HepG2 (cell line): ENCODE measurements around the gene PROC. TPM values are rescaled to one million over a fixed set of nuclear protein-coding genes. Genes with fewer than 3 reads are reported as not detected.

Experiments
- ARNT ChIP-seq: fragments of 450-650 bp; IDR thresholded peaks from 2 replicates; pipeline ENCODE4 v1.6.1; 2017
- CCAR2 ChIP-seq: fragments of 200-400 bp; formaldehyde crosslinking; optimal IDR thresholded peaks from 2 replicates; pipeline ENCODE3; 2018; ENCODE audit warnings: low read depth, mild to moderate bottlenecking, low read length, moderate library complexity
- CCDC6 ChIP-seq: sonication (generic); formaldehyde crosslinking; IDR thresholded peaks from 2 replicates; pipeline ENCODE4 v1.8.1; 2022; ENCODE audit warnings: mild to moderate bottlenecking, missing genetic modification reagents, moderate library complexity
- GFI1 ChIP-seq: sonication (generic); formaldehyde crosslinking; IDR thresholded peaks from 2 replicates; pipeline ENCODE4 v1.5.0; 2020; ENCODE audit warnings: missing genetic modification reagents, mild to moderate bottlenecking, borderline replicate concordance
- GTF2F1 ChIP-seq: fragments of 150-350 bp; IDR thresholded peaks from 2 replicates; pipeline ENCODE4 v1.6.1; 2014; ENCODE audit warnings: low read length
- MZF1 ChIP-seq: sonication (generic); formaldehyde crosslinking; IDR thresholded peaks from 2 replicates; pipeline ENCODE4 v1.8.1; 2023; ENCODE audit warnings: mild to moderate bottlenecking, missing genetic modification reagents, borderline replicate concordance
- NAIF1 ChIP-seq: sonication (generic); formaldehyde crosslinking; IDR thresholded peaks from 2 replicates; pipeline ENCODE4 v1.5.0; 2020; ENCODE audit warnings: mild to moderate bottlenecking, missing genetic modification reagents, borderline replicate concordance
- PPARG ChIP-seq: conservative IDR thresholded peaks from 2 replicates; pipeline ENCODE4 v1.6.1; 2016; ENCODE audit warnings: missing biosample characterization, missing genetic modification reagents
- PRPF4 ChIP-seq: fragments of 200-400 bp; formaldehyde crosslinking; IDR thresholded peaks from 2 replicates; pipeline ENCODE4 v1.6.1; 2016; ENCODE audit warnings: low read length, low read depth; ENCODE audit not compliant: poor library complexity, severe bottlenecking
- RFXAP ChIP-seq: sonication (generic); formaldehyde crosslinking; IDR thresholded peaks from 2 replicates; pipeline ENCODE4 v1.4.0; 2020; ENCODE audit warnings: missing genetic modification reagents, borderline replicate concordance
- ZBTB34 ChIP-seq: sonication (generic); formaldehyde crosslinking; IDR thresholded peaks from 2 replicates; pipeline ENCODE4 v1.8.0; 2022; ENCODE audit warnings: mild to moderate bottlenecking, missing genetic modification reagents
- ZBTB38 ChIP-seq: sonication (generic); formaldehyde crosslinking; IDR thresholded peaks from 2 replicates; pipeline ENCODE4 v1.5.1; 2020; ENCODE audit warnings: mild to moderate bottlenecking, missing genetic modification reagents
- ZNF124 ChIP-seq: sonication (generic); formaldehyde crosslinking; IDR thresholded peaks from 2 replicates; pipeline ENCODE4 v1.4.0; 2020; ENCODE audit warnings: missing genetic modification reagents
- ZNF142 ChIP-seq: sonication (generic); formaldehyde crosslinking; IDR thresholded peaks from 2 replicates; pipeline ENCODE4 v1.4.0; 2020; ENCODE audit warnings: missing genetic modification reagents
- ZNF207 ChIP-seq: fragments of 450-650 bp; IDR thresholded peaks from 2 replicates; pipeline ENCODE4 v1.6.1; 2016; ENCODE audit warnings: antibody characterized with exemption, borderline replicate concordance
- ZNF292 ChIP-seq: sonication (generic); formaldehyde crosslinking; IDR thresholded peaks from 2 replicates; pipeline ENCODE4 v1.8.1; 2022; ENCODE audit warnings: mild to moderate bottlenecking, low read depth, missing genetic modification reagents, borderline replicate concordance
- ZNF432 ChIP-seq: sonication (generic); formaldehyde crosslinking; IDR thresholded peaks from 2 replicates; pipeline ENCODE4 v1.5.0; 2020; ENCODE audit warnings: missing genetic modification reagents, mild to moderate bottlenecking, borderline replicate concordance
- ZNF546 ChIP-seq: sonication (generic); formaldehyde crosslinking; conservative IDR thresholded peaks from 2 replicates; pipeline ENCODE4 v1.8.1; 2023; ENCODE audit warnings: mild to moderate bottlenecking, missing genetic modification reagents
- ZNF790 ChIP-seq: sonication (generic); formaldehyde crosslinking; IDR thresholded peaks from 2 replicates; pipeline ENCODE4 v1.8.0; 2022; ENCODE audit warnings: missing genetic modification reagents, mild to moderate bottlenecking, borderline replicate concordance
- ZSCAN22 ChIP-seq: sonication (generic); formaldehyde crosslinking; IDR thresholded peaks from 2 replicates; pipeline ENCODE4 v1.4.0; 2020; ENCODE audit warnings: mild to moderate bottlenecking, missing genetic modification reagents
- polyA plus RNA-seq, 8 experiments: library from polyadenylated mRNA; depleted of rRNA in 3 of 8; stranded (reverse) in 7 of 8; unstranded in 1 of 8; fragments of >200 nt; fragmentation: Illumina TruSeq in 4 of 8; extraction: Trizol in 4 of 8; gene quantifications; 2 replicates each; pipeline versions ENCODE4 v1.2.1 to v1.2.3, GENCODE V29; 2011 to 2016; ENCODE audit warnings: low read depth in 4 of 8, missing spikeins in 1 of 8, mixed read lengths in 1 of 8; ENCODE audit not compliant: insufficient read depth in 1 of 8
- total RNA-seq, 5 experiments: library from RNA; depleted of rRNA; stranded (reverse); fragments of >200 nt; fragmentation: Illumina TruSeq; extraction: Trizol; gene quantifications; 2 replicates each; pipeline ENCODE4 v1.2.3, GENCODE V29; 2016; ENCODE audit warnings: low read depth in 1 of 5

The PROC gene
- total and polyA plus RNA-seq, 2 of the 13 experiments (the other 11 are each of a cell fraction or from before 2014, with no cell fraction given) = 134 to 185 TPM

GRCh38 chr2:127414638-127415592 is 3.3 kb upstream of the PROC start (continued):
- TF ChIP-seq MZF1 (CRISPR knock-in tag) (no peak), ZSCAN22 (CRISPR knock-in tag) (no peak), RFXAP (CRISPR knock-in tag) (peak; percentile 19; the same call in 1 of the 2 replicates), ZNF142 (no peak), GFI1 (CRISPR knock-in tag) (peak; percentile 43; the same call in 1 of the 2 replicates), ZBTB34 (CRISPR knock-in tag) (peak; percentile 85), GTF2F1 (no peak), PRPF4 (no peak), CCAR2 (no peak), NAIF1 (CRISPR knock-in tag) (no peak), ZNF124 (peak; percentile 50; the same call in 1 of the 2 replicates), ZNF207 (no peak), ZNF790 (no peak), CCDC6 (CRISPR knock-in tag) (no peak; the same call in 1 of the 2 replicates), ZNF292 (CRISPR knock-in tag) (peak; percentile 85; the same call in 1 of the 2 replicates), PPARG (peak; percentile 87), ZNF432 (CRISPR knock-in tag) (no peak), ARNT (no peak), ZNF546 (no peak), ZBTB38 (CRISPR knock-in tag) (peak; percentile 58)
